ENCODE results near the gene ROCK2. TPM values are rescaled to one million over a fixed set of nuclear protein-coding genes. Genes with fewer than 3 reads are reported as not detected.

ROCK2 gene
- total and polyA plus RNA-seq, 9 of the 15 experiments (the other 6 are each of a cell fraction or from before 2014, with no cell fraction given): 4.9 to 30.6 (median 14.3) TPM

DNA sequence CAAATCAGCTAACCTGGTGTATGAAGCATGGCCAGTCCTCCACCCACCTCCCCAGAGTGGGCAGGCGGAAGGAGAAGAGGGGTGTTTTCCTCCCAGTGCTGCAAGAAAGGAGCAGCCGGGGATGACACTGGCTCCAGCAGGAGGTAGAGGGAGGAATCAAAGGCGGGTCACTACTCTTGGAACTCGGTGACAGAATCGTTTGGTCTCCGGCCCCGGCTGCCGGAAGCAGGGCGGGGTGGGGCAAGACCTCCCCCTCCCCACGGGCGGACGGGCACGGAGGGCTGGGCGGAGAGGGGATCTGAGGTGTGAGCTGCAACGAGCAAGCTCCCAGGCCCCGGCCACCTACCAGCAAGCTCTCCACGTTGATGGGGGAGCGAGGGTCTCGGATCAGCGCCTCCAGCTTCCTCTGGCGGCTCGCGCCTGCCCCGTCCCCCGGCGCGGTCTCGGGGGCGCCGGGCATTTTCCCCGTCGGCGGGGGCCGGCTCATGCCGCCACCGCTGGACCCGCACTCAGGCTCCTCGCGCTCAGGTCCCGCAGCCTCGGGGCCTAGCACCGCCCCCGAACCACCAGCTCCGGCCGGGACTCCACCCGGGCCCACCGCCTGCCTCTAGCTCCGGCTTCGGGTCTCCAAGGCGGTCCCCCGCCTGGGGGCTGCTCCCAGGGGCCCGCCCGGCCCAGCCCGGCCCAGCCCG is 640 bp downstream of the ROCK2 start (continued):
- TF ChIP-seq CREB1 (IDR thresholded peaks at IDR 0.05): 0 out of 2 replicates have a peak, but pooled peaks have one; percentile 2
- TF ChIP-seq CREB1 (CRISPR knock-in tag; IDR thresholded peaks at IDR 0.05): no peak
- TF ChIP-seq SRSF3 (IDR thresholded peaks at IDR 0.05; ENCODE audit: insufficient read depth, low read length): 0 out of 2 replicates have a peak, but pooled peaks have one; percentile 44
- no peak for TF ChIP-seq TSHZ1 (CRISPR knock-in tag; IDR thresholded peaks at IDR 0.05)
- no peak for TF ChIP-seq MIER1 (IDR thresholded peaks at IDR 0.05; ENCODE audit: low read depth)
- TF ChIP-seq ETS1 (conservative IDR thresholded peaks at IDR 0.05; ENCODE audit: control insufficient read depth, low read depth, low read length): 0 out of 2 replicates have a peak, but pooled peaks have one; percentile 14
- no peak for TF ChIP-seq GATA2 (CRISPR knock-in tag; IDR thresholded peaks at IDR 0.05)
- no peak for TF ChIP-seq NCOA1 (IDR thresholded peaks at IDR 0.05; ENCODE audit: low read depth)
- TF ChIP-seq TGIF2 (CRISPR knock-in tag; IDR thresholded peaks at IDR 0.05): peak; percentile 14; the same call in 1 of the 2 replicates
- TF ChIP-seq TAF1 (IDR thresholded peaks at IDR 0.05; ENCODE audit: control insufficient read depth, extremely low read depth, insufficient read depth, low read length, severe bottlenecking): peak; percentile 20
- TF ChIP-seq IFI16 (CRISPR knock-in tag; IDR thresholded peaks at IDR 0.05): no peak
- TF ChIP-seq ETS2 (tag; IDR thresholded peaks at IDR 0.05; ENCODE audit: borderline replicate concordance, poor library complexity, severe bottlenecking): no peak
- 0 out of 4 replicates have a peak, but pooled peaks of 1 of the 2 experiments have one; percentile 11 for TF ChIP-seq SIN3A (IDR thresholded peaks at IDR 0.05; ENCODE audit: borderline replicate concordance in 2 of 2, control insufficient read depth in 1 of 2, low read depth in 2 of 2, low read length in 2 of 2)
- TF ChIP-seq, protein P1, sequence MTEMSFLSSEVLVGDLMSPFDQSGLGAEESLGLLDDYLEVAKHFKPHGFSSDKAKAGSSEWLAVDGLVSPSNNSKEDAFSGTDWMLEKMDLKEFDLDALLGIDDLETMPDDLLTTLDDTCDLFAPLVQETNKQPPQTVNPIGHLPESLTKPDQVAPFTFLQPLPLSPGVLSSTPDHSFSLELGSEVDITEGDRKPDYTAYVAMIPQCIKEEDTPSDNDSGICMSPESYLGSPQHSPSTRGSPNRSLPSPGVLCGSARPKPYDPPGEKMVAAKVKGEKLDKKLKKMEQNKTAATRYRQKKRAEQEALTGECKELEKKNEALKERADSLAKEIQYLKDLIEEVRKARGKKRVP (CRISPR knock-in tag; IDR thresholded peaks at IDR 0.05): no peak
- TF ChIP-seq HMGXB4 (CRISPR knock-in tag; IDR thresholded peaks at IDR 0.05): no peak
- no peak for TF ChIP-seq LCOR (CRISPR knock-in tag; IDR thresholded peaks at IDR 0.05)
- peak; percentile 44; the same call in 1 of the 2 replicates for TF ChIP-seq ZBTB7A (IDR thresholded peaks at IDR 0.05; ENCODE audit: borderline replicate concordance, control insufficient read depth, low read depth, low read length)
- TF ChIP-seq CREM (IDR thresholded peaks at IDR 0.05; ENCODE audit: low read depth): 0 out of 2 replicates have a peak, but pooled peaks have one; percentile 4
- peak; percentile 24; the same call in 1 of the 2 replicates for TF ChIP-seq KAT7 (CRISPR knock-in tag; IDR thresholded peaks at IDR 0.05; ENCODE audit: borderline replicate concordance)
